ENCODE data around the gene TARM1. TPM values are rescaled to one million over a fixed set of nuclear protein-coding genes. Genes with fewer than 3 reads are reported as not detected.

The TARM1 gene
- not detected in 2 replicates for total RNA-seq (2021; fragmentation: NEBNext Ultra II Directional; extraction: Animal tissue kit (Norgen Biotek cat#: 25700))
- polyA plus RNA-seq (2011; rRNA removed), result not detected in 2 replicates
- not detected for polyA plus RNA-seq (2011; cell fraction: cytosol; rRNA removed)
- polyA plus RNA-seq (2011; cell fraction: nucleus; rRNA removed), result not detected
- polyA plus RNA-seq (2012, experiment 1 of 2), result not detected in 4 replicates
- not detected for polyA plus RNA-seq (2012, experiment 2 of 2)
- not detected for polyA plus RNA-seq (2013, experiment 1 of 2)
- not detected for polyA plus RNA-seq (2013, experiment 2 of 2)
- not detected in 2 replicates for polyA minus RNA-seq (2011; rRNA and poly(A)+ RNA removed)
- polyA minus RNA-seq (2011; cell fraction: cytosol; rRNA and poly(A)+ RNA removed), result not detected
- not detected for polyA minus RNA-seq (2011; cell fraction: nucleus; rRNA and poly(A)+ RNA removed)
- long read RNA-seq, experiment 1, result 0 reads
- long read RNA-seq, experiment 2, result 0 reads

DNA sequence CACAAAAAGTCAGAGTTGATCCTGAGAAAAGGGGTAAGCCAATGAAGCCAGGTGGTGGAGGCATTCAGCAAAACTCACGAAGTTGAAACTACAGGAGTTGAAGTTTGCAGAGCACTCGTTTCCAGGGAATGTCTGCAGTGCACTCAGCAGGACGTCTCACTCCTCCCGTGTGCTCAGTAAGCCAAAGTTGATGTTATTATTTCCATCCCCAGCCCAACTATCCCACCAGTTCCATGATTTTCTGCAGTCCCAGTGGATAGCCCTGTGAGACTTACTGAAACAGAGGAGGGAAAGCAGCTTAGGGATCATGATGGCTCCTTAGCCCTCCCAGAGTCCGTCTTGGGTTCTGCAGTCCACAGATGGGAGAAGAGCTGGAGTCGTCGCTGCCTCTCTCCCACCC is at the start of gene TARM1:
TSS of gene TARM1 (minus strand) at position 334 of the 400 bp plus-strand sequence. CDS start at position 309, 25 bp downstream.
- Histone ChIP-seq H3K14ac (ENCODE audit: insufficient read length) (no peak within 1 kb of the TSS), H4K91ac (replicated peaks; ENCODE audit: insufficient read length, low read length) (no peak within 1 kb of the TSS), H3K4me3 (ENCODE audit: extremely low read depth in 1 of 4, insufficient read depth in 2 of 4, low read depth in 3 of 4, low read length in 4 of 4) (no peak within 1 kb of the TSS), H2AK5ac (ENCODE audit: low read depth, low read length) (no peak within 1 kb of the TSS), H3K9me3 (ENCODE audit: insufficient read depth in 2 of 2, low read depth in 1 of 2, low read length in 1 of 2) (peaks cover 12 to 13% of the 10 kb centered on the region in 2 experiments; a peak in 3 of 4 replicates), H3K23me2 (ENCODE audit: low read depth, low read length) (no peaks in the 10 kb centered on the region), H2BK5ac (ENCODE audit: low read depth, low read length) (no peak within 1 kb of the TSS), H3K36me3 (ENCODE audit: control insufficient read depth in 2 of 4, insufficient read depth in 4 of 4, low read length in 3 of 4) (no peaks in the 10 kb centered on the region), H2BK12ac (ENCODE audit: low read depth, low read length) (no peak within 1 kb of the TSS), H3K79me1 (ENCODE audit: low read depth, low read length) (no peaks in the 10 kb centered on the region), H3K27ac (ENCODE audit: low read depth, low read length) (no peak within 1 kb of the TSS), H3K18ac (ENCODE audit: extremely low read depth, low read length) (no peak within 1 kb of the TSS), H3K4me2 (ENCODE audit: insufficient read depth in 1 of 2, low read depth in 2 of 2, low read length in 2 of 2) (no peak within 1 kb of the TSS), H3K4ac (replicated peaks; ENCODE audit: insufficient read length, low read depth, low read length) (peak within 1 kb of the TSS; percentile 27), H2BK120ac (replicated peaks; ENCODE audit: low read depth, low read length) (no peak within 1 kb of the TSS), H3K4me1 (replicated peaks in 1 of 4; ENCODE audit: control insufficient read depth in 3 of 4, insufficient read depth in 4 of 4, low read length in 3 of 4) (no peaks in the 10 kb centered on the region), H4K20me1 (replicated peaks in 1 of 2; ENCODE audit: control insufficient read depth in 1 of 2, insufficient read depth in 2 of 2, low read length in 2 of 2) (no peaks in the 10 kb centered on the region), H2AFZ (ENCODE audit: low read length) (no peak within 1 kb of the TSS), H3K79me2 (ENCODE audit: control insufficient read depth in 1 of 2, insufficient read depth in 2 of 2, low read length in 2 of 2) (no peaks in the 10 kb centered on the region), H3K23ac (ENCODE audit: insufficient read length) (no peak within 1 kb of the TSS), H3K27me3 (replicated peaks in 1 of 4; ENCODE audit: control insufficient read depth in 3 of 4, extremely low read depth in 1 of 4, insufficient read depth in 3 of 4, low read length in 3 of 4) (no peaks in the 10 kb centered on the region), H3K56ac (replicated peaks; ENCODE audit: insufficient read length, low read depth, low read length) (no peak within 1 kb of the TSS), H2BK15ac (ENCODE audit: low read length) (no peak within 1 kb of the TSS), H2BK20ac (ENCODE audit: low read length) (no peak within 1 kb of the TSS), H3K9ac (replicated peaks in 1 of 4; ENCODE audit: extremely low read depth in 1 of 4, low read depth in 3 of 4, low read length in 3 of 4) (no peak within 1 kb of the TSS), H4K5ac (ENCODE audit: insufficient read length, low read depth, low read length) (no peak within 1 kb of the TSS), H4K8ac (ENCODE audit: extremely low read depth, insufficient read depth, low read length) (no peak within 1 kb of the TSS)
- POLR2A ChIA-PET (ENCODE audit: partially characterized antibody), result no interaction called here
- FAIRE-seq, result no peak
- TF ChIP-seq FOSL1 (IDR thresholded peaks at IDR 0.05; ENCODE audit: insufficient read depth, low read depth, low read length) (no peak), SUZ12 (IDR thresholded peaks at IDR 0.05; ENCODE audit: low read length) (no peak), SP2 (IDR thresholded peaks at IDR 0.05; ENCODE audit: low read length) (no peak), SIX5 (IDR thresholded peaks at IDR 0.05; ENCODE audit: low read depth, low read length) (no peak), GTF2F1 (IDR thresholded peaks at IDR 0.05; ENCODE audit: borderline replicate concordance, low read depth, low read length) (no peak), CREB1 (IDR thresholded peaks at IDR 0.05) (no peak), MAFK (IDR thresholded peaks at IDR 0.05; ENCODE audit: low read depth, low read length) (no peak), CHD1 (IDR thresholded peaks at IDR 0.05; ENCODE audit: low read depth, low read length) (no peak), SAP30 (IDR thresholded peaks at IDR 0.05; ENCODE audit: insufficient read depth, insufficient replicate concordance, low read length) (no peak), TEAD4 (IDR thresholded peaks at IDR 0.05; ENCODE audit: low read depth, low read length) (no peak)
- no peak for DNase-seq (ENCODE audit: low read depth in 1 of 2, low spot score in 2 of 2)
- CTCF ChIA-PET (ENCODE audit: partially characterized antibody), result interaction anchor here (0.7 kb wide), 1 partner anchor 182 kb away, joined by 5 read pairs; no protein-coding TSS in a partner anchor
- 87% methylated on average over 7 of the region's 7 CpGs; no CpG with 5 or more reads in 1 of the 2 experiments for WGBS, 2 experiments (ENCODE audit: extremely low coverage in 1 of 2, insufficient coverage in 1 of 2, insufficient read length in 1 of 2, insufficient replicate concordance in 2 of 2, low coverage in 1 of 2, low lambda C conversion rate in 2 of 2, missing lambda C conversion rate in 1 of 2)
